DND-41 (cell line): ENCODE measurements around the gene PPM1D.

ENCODE experiments used
- CTCF ChIP-seq: IDR thresholded peaks from 2 replicates; pipeline ENCODE4 v1.5.1; 2012; ENCODE audit warnings: borderline replicate concordance, low read length, moderate library complexity, mild to moderate bottlenecking; ENCODE audit not compliant: poor library complexity, severe bottlenecking; ENCODE audit errors: extremely low read depth
- EZH2 ChIP-seq: IDR thresholded peaks from 3 replicates; pipeline ENCODE4 v1.6.1; 2012; ENCODE audit warnings: borderline replicate concordance, low read depth, mild to moderate bottlenecking, moderate library complexity, low read length, inconsistent platforms; ENCODE audit not compliant: severe bottlenecking

- TF ChIP-seq CTCF, result no peak
- TF ChIP-seq EZH2, result no peak
Measured at GRCh38 chr17:60573236-60574051, 26.5 kb upstream of the PPM1D start.
